CD14-positive monocyte (primary cell): ENCODE measurements around the gene IFITM10. TPM values are rescaled to one million over a fixed set of nuclear protein-coding genes. Genes with fewer than 3 reads are reported as not detected.

Experiments used
- DNase-seq, 3 donors: peaks; one replicate each; pipeline ENCODE4 v3.0.0-alpha.2; 2011 to 2022
- H2AFZ ChIP-seq: 2 replicates; pipeline ENCODE4 v1.6.0; 2012; ENCODE audit warnings: mild to moderate bottlenecking, low read depth, low read length, inconsistent platforms; ENCODE audit not compliant: insufficient read depth, poor library complexity, severe bottlenecking
- H3K27ac ChIP-seq, 2 donors: 1 replicate in 1 of 2; 2 replicates in 1 of 2; pipeline ENCODE4 v1.5.1; 2012 to 2013; ENCODE audit warnings: low read length in 2 of 2, control low read depth in 1 of 2, inconsistent platforms in 1 of 2, low read depth in 1 of 2, mild to moderate bottlenecking in 1 of 2
- H3K27me3 ChIP-seq, 2 donors: one replicate each; pipeline versions ENCODE4 v1.6.0 to v1.6.1; 2011 to 2013; ENCODE audit warnings: low read length in 2 of 2; ENCODE audit not compliant: control insufficient read depth in 2 of 2, insufficient read depth in 2 of 2
- H3K36me3 ChIP-seq, 2 donors: replicated peaks in 1 of 2; 1 replicate in 1 of 2; 2 replicates in 1 of 2; pipeline versions ENCODE4 v1.5.1 to v1.6.1; 2012 to 2013; ENCODE audit warnings: low read length in 2 of 2, control low read depth in 1 of 2, inconsistent platforms in 1 of 2, mild to moderate bottlenecking in 1 of 2; ENCODE audit not compliant: insufficient read depth in 2 of 2, control insufficient read depth in 1 of 2
- H3K4me1 ChIP-seq, 2 donors: 1 replicate in 1 of 2; 2 replicates in 1 of 2; pipeline versions ENCODE4 v1.5.1 to v1.6.1; 2012 to 2013; ENCODE audit warnings: low read length in 2 of 2, control low read depth in 1 of 2, inconsistent platforms in 1 of 2, mild to moderate bottlenecking in 1 of 2, moderate library complexity in 1 of 2; ENCODE audit not compliant: insufficient read depth in 2 of 2, control insufficient read depth in 1 of 2
- H3K4me2 ChIP-seq: replicated peaks from 2 replicates; pipeline ENCODE3; 2012; ENCODE audit warnings: low read length, moderate library complexity, mild to moderate bottlenecking; ENCODE audit not compliant: poor library complexity, severe bottlenecking; ENCODE audit errors: extremely low read depth
- H3K4me3 ChIP-seq, 3 experiments: fragments of 200-600 bp in 1 of 3; sonication (generic) in 1 of 3; replicated peaks in 1 of 3; 1 replicate in 2 of 3; 2 replicates in 1 of 3; pipeline ENCODE4 v1.5.1; 2011 to 2013; ENCODE audit warnings: low read length in 3 of 3, mild to moderate bottlenecking in 3 of 3, control low read depth in 2 of 3, low read depth in 2 of 3, inconsistent platforms in 1 of 3, moderate library complexity in 1 of 3
- H3K79me2 ChIP-seq: 2 replicates; pipeline ENCODE4 v1.6.0; 2012; ENCODE audit warnings: mild to moderate bottlenecking, control low read depth, inconsistent platforms, low read length, moderate library complexity; ENCODE audit not compliant: insufficient read depth
- H3K9ac ChIP-seq: 2 replicates; pipeline ENCODE4 v1.6.0; 2017; ENCODE audit warnings: low read length, mild to moderate bottlenecking; ENCODE audit not compliant: insufficient read depth, poor library complexity, severe bottlenecking
- H3K9me3 ChIP-seq, 2 donors: replicated peaks in 1 of 2; 1 replicate in 1 of 2; 2 replicates in 1 of 2; pipeline versions ENCODE4 v1.5.1 to v1.6.1; 2012 to 2013; ENCODE audit warnings: low read length in 2 of 2, control low read depth in 1 of 2; ENCODE audit not compliant: control insufficient read depth in 1 of 2, insufficient read depth in 1 of 2
- H4K20me1 ChIP-seq: 2 replicates; pipeline ENCODE4 v1.6.0; 2012; ENCODE audit warnings: mild to moderate bottlenecking, low read length, control low read depth, moderate library complexity; ENCODE audit not compliant: insufficient read depth
- H3K27ac Mint-ChIP-seq, 7 donors: one replicate each; pipeline ENCODE4 v1.8.0; 2020; ENCODE audit warnings: mild to moderate bottlenecking in 7 of 7, mixed read lengths in 7 of 7, moderate library complexity in 6 of 7, inconsistent platforms in 2 of 7
- H3K27me3 Mint-ChIP-seq, 3 donors: one replicate each; pipeline ENCODE4 v1.8.0; 2021 to 2022; ENCODE audit warnings: low read depth in 3 of 3, mild to moderate bottlenecking in 3 of 3, mixed read lengths in 3 of 3, moderate library complexity in 3 of 3, inconsistent platforms in 1 of 3
- H3K36me3 Mint-ChIP-seq, 2 donors: one replicate each; pipeline ENCODE4 v1.8.0; 2020; ENCODE audit warnings: mixed read lengths in 2 of 2, inconsistent platforms in 1 of 2, mild to moderate bottlenecking in 1 of 2
- H3K4me1 Mint-ChIP-seq: one replicate; pipeline ENCODE4 v1.8.0; 2020; ENCODE audit warnings: mild to moderate bottlenecking, mixed read lengths
- H3K4me3 Mint-ChIP-seq, 2 donors: one replicate each; pipeline ENCODE4 v1.8.0; 2020; ENCODE audit warnings: mild to moderate bottlenecking in 2 of 2, mixed read lengths in 2 of 2, moderate library complexity in 1 of 2
- H3K9me3 Mint-ChIP-seq, 7 donors: one replicate each; pipeline ENCODE4 v1.8.0; 2020 to 2022; ENCODE audit warnings: mixed read lengths in 7 of 7, mild to moderate bottlenecking in 6 of 7, moderate library complexity in 6 of 7, inconsistent platforms in 2 of 7
- CTCF ChIP-seq: fragments of 200-600 bp; IDR thresholded peaks from one replicate; pipeline ENCODE4 v1.8.0; 2022; ENCODE audit warnings: antibody characterized with exemption, mild to moderate bottlenecking
- WGBS: methylation state at CpG from one replicate; pipeline ENCODE4 v1.1.5; 2013; ENCODE audit warnings: missing lambda C conversion rate; ENCODE audit not compliant: insufficient coverage; 5-methylcytosine and 5-hydroxymethylcytosine counted together
- intact Hi-C, 2 donors: fragments of 100-400 bp; cut with micrococcal nuclease; formaldehyde crosslinking; loops; one replicate each; pipeline versions ENCODE4 v1.15.0 to v1.15.1; 2023
- polyA plus RNA-seq, 3 donors: library from polyadenylated mRNA; depleted of rRNA in 1 of 3; unstranded in 2 of 3; stranded (reverse) in 1 of 3; fragments of 300-500 nt in 2 of 3; fragments of >200 nt in 1 of 3; fragmentation: Illumina TruSeq in 2 of 3; gene quantifications; 1 replicate in 2 of 3; 2 replicates in 1 of 3; pipeline ENCODE4 v1.2.3, GENCODE V29; 2012 to 2021

The IFITM10 gene
- polyA plus RNA-seq, 3 donors, result 2.4 TPM; not detected in 2

DNA sequence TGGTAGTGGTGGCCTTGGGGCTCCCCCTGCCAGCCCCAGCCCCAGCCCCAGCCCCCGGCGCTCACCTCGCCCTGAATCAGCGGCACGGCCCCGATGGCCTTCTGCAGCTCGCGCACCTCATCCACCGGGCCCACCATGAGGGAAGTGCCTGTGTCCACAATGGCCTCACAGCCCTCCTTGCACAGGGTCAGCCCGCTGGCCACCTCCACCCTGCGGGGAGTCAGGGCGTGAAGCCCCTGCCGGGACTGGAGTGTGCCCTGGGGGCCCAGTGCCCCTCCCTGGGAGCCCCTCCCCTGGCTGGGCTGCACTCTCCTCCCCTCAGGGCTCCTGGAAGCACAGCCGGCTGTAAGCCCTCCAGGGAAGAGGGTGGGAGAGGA is 3.5 kb upstream of the IFITM10 start:
- peaks cover 0 to 14% of the 10 kb centered on the region in 2 donors for H3K27me3 ChIP-seq
- H3K4me3 Mint-ChIP-seq, result no peak overlapping the region
- peaks cover 99% of the 10 kb centered on the region for H4K20me1 ChIP-seq
- no peak overlapping the region for H3K4me2 ChIP-seq
- intact Hi-C loops, result no loop called here
- peaks cover 47 to 69% of the 10 kb centered on the region in 2 donors for H3K36me3 Mint-ChIP-seq
- DNase-seq, result no peak
- peaks cover 0 to 4% (median 0%) of the 10 kb centered on the region in 7 donors for H3K9me3 Mint-ChIP-seq
- H3K27me3 Mint-ChIP-seq, result peaks cover 14 to 25% (median 15%) of the 10 kb centered on the region in 3 donors
- no peaks in the 10 kb centered on the region for H3K9me3 ChIP-seq
- 90% methylated on average over 6 of the region's 14 CpGs for WGBS
- H3K27ac ChIP-seq, result no peak overlapping the region
- H3K4me3 ChIP-seq, result no peak overlapping the region
- peaks cover 63 to 93% of the 10 kb centered on the region in 2 donors for H3K4me1 ChIP-seq
- peaks cover 38% of the 10 kb centered on the region for H3K79me2 ChIP-seq
- no peak for TF ChIP-seq CTCF
- H3K4me1 Mint-ChIP-seq, result peaks cover 73% of the 10 kb centered on the region
- no peak overlapping the region for H2AFZ ChIP-seq
- no peak overlapping the region for H3K27ac Mint-ChIP-seq
- peaks cover 62 to 68% of the 10 kb centered on the region in 2 donors for H3K36me3 ChIP-seq
- no peak overlapping the region for H3K9ac ChIP-seq

GRCh38 chr11:1753229-1753928 is 3.0 kb upstream of the IFITM10 start:
- Histone ChIP-seq H3K4me1 (peaks cover 60 to 93% of the 10 kb centered on the region in 2 donors), H3K4me2 (no peak overlapping the region), H3K9ac (no peak overlapping the region), H3K36me3 (peaks cover 57 to 63% of the 10 kb centered on the region in 2 donors), H2AFZ (no peak overlapping the region), H3K27ac (no peak overlapping the region), H3K27me3 (peaks cover 3 to 17% of the 10 kb centered on the region in 2 donors), H3K79me2 (peaks cover 32% of the 10 kb centered on the region), H3K9me3 (no peaks in the 10 kb centered on the region), H4K20me1 (peaks cover 98% of the 10 kb centered on the region), H3K4me3 (no peak overlapping the region)
- no peak for DNase-seq
- peaks cover 44 to 63% of the 10 kb centered on the region in 2 donors for H3K36me3 Mint-ChIP-seq
- H3K4me1 Mint-ChIP-seq, result peaks cover 68% of the 10 kb centered on the region
- intact Hi-C loops, result no loop called here
- no peak overlapping the region for H3K27ac Mint-ChIP-seq
- no peak for TF ChIP-seq CTCF
- H3K9me3 Mint-ChIP-seq, result peaks cover 0 to 4% (median 0%) of the 10 kb centered on the region in 7 donors
- 79% methylated on average over 34 of the region's 38 CpGs for WGBS
- H3K4me3 Mint-ChIP-seq, result no peak overlapping the region
- H3K27me3 Mint-ChIP-seq, result peaks cover 15 to 30% (median 17%) of the 10 kb centered on the region in 3 donors
